Measurements from ENCODE around the gene RXYLT1. TPM values are rescaled to one million over a fixed set of nuclear protein-coding genes. Genes with fewer than 3 reads are reported as not detected.
A peak's percentile ranks its signal among the peaks of the same experiment; 100 is the strongest.

Gene RXYLT1
- polyA plus RNA-seq, 1 donor (not counting 4 experiments of a cell fraction or from before 2014, with no cell fraction given): 17.0 TPM

- Histone ChIP-seq H3K4me2 (ENCODE audit: control insufficient read depth, extremely low read depth, insufficient read depth, low read depth, low read length) (peak overlapping the region; percentile 88), H3K27ac (ENCODE audit: control insufficient read depth, insufficient read depth, low read length) (peak overlapping the region; percentile 85), H3K9ac (ENCODE audit: control insufficient read depth, extremely low read depth, insufficient read depth, low read length) (peak overlapping the region; percentile 93), H3K4me3 (ENCODE audit: control insufficient read depth in 2 of 3, extremely low read depth in 1 of 3, insufficient read depth in 2 of 3, low read depth in 1 of 3, low read length in 3 of 3) (peak overlapping the region; percentile 97 to 100 (median 100)), H3K9me1 (ENCODE audit: control insufficient read depth, extremely low read depth, insufficient read depth, low read length) (peaks cover 4% of the 10 kb centered on the region), H4K20me1 (ENCODE audit: control insufficient read depth, extremely low read depth, insufficient read depth, low read length) (peaks cover 3% of the 10 kb centered on the region), H3K27me3 (ENCODE audit: control insufficient read depth, extremely low read depth, insufficient read depth, low read length) (no peaks in the 10 kb centered on the region), H3K79me2 (ENCODE audit: control insufficient read depth, insufficient read depth, low read length) (peaks cover 60% of the 10 kb centered on the region), H3K9me3 (ENCODE audit: control insufficient read depth, low read depth, low read length) (no peaks in the 10 kb centered on the region), H3K4me1 (ENCODE audit: control insufficient read depth, extremely low read depth, insufficient read depth, low read length) (peaks cover 26% of the 10 kb centered on the region), H2AFZ (ENCODE audit: control insufficient read depth, low read length) (no peak overlapping the region), H3K36me3 (ENCODE audit: control insufficient read depth in 2 of 2, extremely low read depth in 1 of 2, insufficient read depth in 2 of 2, low read length in 2 of 2) (peaks cover 0 to 14% of the 10 kb centered on the region in 2 experiments)
- TF ChIP-seq CTCF (optimal IDR thresholded peaks at IDR 0.05 in 1 of 3, IDR thresholded peaks at IDR 0.05 in 1 of 3, conservative IDR thresholded peaks at IDR 0.05 in 1 of 3; ENCODE audit: extremely low read depth in 1 of 3, insufficient read depth in 2 of 3, low read length in 3 of 3) (no peak), EZH2 (IDR thresholded peaks at IDR 0.05; ENCODE audit: low read length) (no peak)
- DNase-seq (ENCODE audit: low read depth, low spot score) (no peak), FAIRE-seq (peak; percentile 87)
- dilution Hi-C loops (cut with MboI; ENCODE audit: extremely low pct_ligation_motif_present, low sequenced_read_pairs): loop anchor here (25.0 kb wide), 1 partner anchor 417 kb away; no protein-coding TSS in a partner anchor
Observed at GRCh38 chr12:63845726-63846125, 66.0 kb downstream of the RXYLT1 start.

GRCh38 chr12:63846238-63846967 lies 66.7 kb downstream of the RXYLT1 start:
- Histone ChIP-seq H3K79me2 (ENCODE audit: control insufficient read depth, insufficient read depth, low read length) (peaks cover 66% of the 10 kb centered on the region), H3K9me1 (ENCODE audit: control insufficient read depth, extremely low read depth, insufficient read depth, low read length) (peaks cover 4% of the 10 kb centered on the region), H3K9me3 (ENCODE audit: control insufficient read depth, low read depth, low read length) (no peaks in the 10 kb centered on the region), H3K27ac (ENCODE audit: control insufficient read depth, insufficient read depth, low read length) (peak overlapping the region; percentile 85), H3K9ac (ENCODE audit: control insufficient read depth, extremely low read depth, insufficient read depth, low read length) (peak overlapping the region; percentile 93), H2AFZ (ENCODE audit: control insufficient read depth, low read length) (no peak overlapping the region), H3K4me1 (ENCODE audit: control insufficient read depth, extremely low read depth, insufficient read depth, low read length) (peaks cover 26% of the 10 kb centered on the region), H3K4me2 (ENCODE audit: control insufficient read depth, extremely low read depth, insufficient read depth, low read depth, low read length) (peak overlapping the region; percentile 88), H3K27me3 (ENCODE audit: control insufficient read depth, extremely low read depth, insufficient read depth, low read length) (no peaks in the 10 kb centered on the region), H4K20me1 (ENCODE audit: control insufficient read depth, extremely low read depth, insufficient read depth, low read length) (peaks cover 3% of the 10 kb centered on the region), H3K4me3 (ENCODE audit: control insufficient read depth in 2 of 3, extremely low read depth in 1 of 3, insufficient read depth in 2 of 3, low read depth in 1 of 3, low read length in 3 of 3) (peak overlapping the region; percentile 97 to 100 (median 100)), H3K36me3 (ENCODE audit: control insufficient read depth in 2 of 2, extremely low read depth in 1 of 2, insufficient read depth in 2 of 2, low read length in 2 of 2) (peaks cover 0 to 14% of the 10 kb centered on the region in 2 experiments)
- TF ChIP-seq CTCF (optimal IDR thresholded peaks at IDR 0.05 in 1 of 3, IDR thresholded peaks at IDR 0.05 in 1 of 3, conservative IDR thresholded peaks at IDR 0.05 in 1 of 3; ENCODE audit: extremely low read depth in 1 of 3, insufficient read depth in 2 of 3, low read length in 3 of 3) (no peak), EZH2 (IDR thresholded peaks at IDR 0.05; ENCODE audit: low read length) (no peak)
- dilution Hi-C loops (cut with MboI; ENCODE audit: extremely low pct_ligation_motif_present, low sequenced_read_pairs): loop anchor here (25.0 kb wide), 1 partner anchor 416 kb away; no protein-coding TSS in a partner anchor
- DNase-seq (ENCODE audit: low read depth, low spot score): no peak
- FAIRE-seq: no peak

All from keratinocyte (primary cell).